H1 (cell line): ENCODE results near the gene MRPL22. TPM values are rescaled to one million over a fixed set of nuclear protein-coding genes. Genes with fewer than 3 reads are reported as not detected.

Source experiments
- CTCF ChIA-PET: fragments of 300-600 bp; sonication (Branson Sonifier 250); formaldehyde crosslinking; loops from one replicate; lab custom pipeline; 2021; ENCODE audit not compliant: partially characterized antibody; lab: Charles Lee
- POLR2A ChIA-PET: fragments of 300-600 bp; sonication (Branson Sonifier 250); formaldehyde crosslinking; loops from one replicate; lab custom pipeline; 2021; ENCODE audit warnings: inconsistent platforms; ENCODE audit not compliant: partially characterized antibody; lab: Charles Lee
- DNase-seq, 2 experiments: peaks; one replicate each; pipeline versions ENCODE4 v3.0.0 to v3.0.0-alpha.2; 2010 to 2022; ENCODE audit warnings: low spot score in 2 of 2, low read depth in 1 of 2, mixed read lengths in 1 of 2
- FAIRE-seq: peaks from 2 replicates; lab custom pipeline; 2011; peaks lifted over from hg19 to GRCh38; lab: Jason Lieb, UNC
- H2AFZ ChIP-seq: 2 replicates; pipeline ENCODE4 v1.8.1; 2012; ENCODE audit warnings: low read length, inconsistent platforms
- H2AK5ac ChIP-seq: 2 replicates; pipeline ENCODE4 v1.6.1; 2013; ENCODE audit warnings: low read depth, low read length
- H2BK120ac ChIP-seq: replicated peaks from 2 replicates; pipeline ENCODE3; 2013; ENCODE audit warnings: low read depth, low read length, inconsistent platforms
- H2BK12ac ChIP-seq: 2 replicates; pipeline ENCODE4 v1.6.1; 2013; ENCODE audit warnings: low read depth, low read length
- H2BK15ac ChIP-seq: 2 replicates; pipeline ENCODE4 v1.6.1; 2013; ENCODE audit warnings: low read length
- H2BK20ac ChIP-seq: 2 replicates; pipeline ENCODE4 v1.6.1; 2013; ENCODE audit warnings: low read length
- H2BK5ac ChIP-seq: 2 replicates; pipeline ENCODE4 v1.6.1; 2013; ENCODE audit warnings: low read depth, low read length
- H3K14ac ChIP-seq: 2 replicates; pipeline ENCODE4 v1.6.1; 2013; ENCODE audit warnings: inconsistent platforms; ENCODE audit not compliant: insufficient read length
- H3K18ac ChIP-seq: 2 replicates; pipeline ENCODE4 v1.6.1; 2013; ENCODE audit warnings: low read length; ENCODE audit errors: extremely low read depth
- H3K23ac ChIP-seq: 2 replicates; pipeline ENCODE4 v1.6.1; 2013; ENCODE audit warnings: inconsistent platforms; ENCODE audit not compliant: insufficient read length
- H3K23me2 ChIP-seq: 2 replicates; pipeline ENCODE4 v1.6.1; 2013; ENCODE audit warnings: low read depth, low read length
- H3K27ac ChIP-seq: 2 replicates; pipeline ENCODE4 v1.6.1; 2011; ENCODE audit warnings: low read depth, low read length, inconsistent platforms
- H3K27me3 ChIP-seq, 4 experiments: replicated peaks in 1 of 4; 1 replicate in 1 of 4; 2 replicates in 3 of 4; pipeline versions ENCODE4 v1.6.1 to v1.8.1; 2011 to 2013; ENCODE audit warnings: low read length in 3 of 4, mild to moderate bottlenecking in 3 of 4, inconsistent platforms in 2 of 4, mixed read lengths in 2 of 4, moderate library complexity in 1 of 4; ENCODE audit not compliant: control insufficient read depth in 3 of 4, insufficient read depth in 3 of 4; ENCODE audit errors: extremely low read depth in 1 of 4
- H3K36me3 ChIP-seq, 4 experiments: 2 replicates each; pipeline versions ENCODE4 v1.6.1 to v1.8.1; 2011 to 2013; ENCODE audit warnings: mild to moderate bottlenecking in 4 of 4, low read length in 3 of 4, moderate library complexity in 2 of 4, control low read depth in 1 of 4, inconsistent platforms in 1 of 4; ENCODE audit not compliant: insufficient read depth in 4 of 4, control insufficient read depth in 2 of 4
- H3K4ac ChIP-seq: replicated peaks from 2 replicates; pipeline ENCODE3; 2013; ENCODE audit warnings: low read length, low read depth, mixed read lengths, inconsistent platforms; ENCODE audit not compliant: insufficient read length
- H3K4me1 ChIP-seq, 4 experiments: replicated peaks in 1 of 4; 1 replicate in 1 of 4; 2 replicates in 3 of 4; pipeline versions ENCODE4 v1.6.1 to v1.8.1; 2011 to 2013; ENCODE audit warnings: low read length in 3 of 4, inconsistent platforms in 2 of 4, mixed read lengths in 1 of 4; ENCODE audit not compliant: insufficient read depth in 4 of 4, control insufficient read depth in 3 of 4
- H3K4me2 ChIP-seq, 2 experiments: 2 replicates each; pipeline versions ENCODE4 v1.6.1 to v1.8.1; 2011 to 2013; ENCODE audit warnings: low read depth in 2 of 2, low read length in 2 of 2, control low read depth in 1 of 2, inconsistent platforms in 1 of 2, mild to moderate bottlenecking in 1 of 2; ENCODE audit not compliant: insufficient read depth in 1 of 2
- H3K4me3 ChIP-seq, 4 experiments: fragments of 200-600, 300-600 bp in 1 of 4; sonication (generic), shearing (Covaris generic), sonication (Bioruptor Twin) in 1 of 4; 2 replicates each; pipeline versions ENCODE4 v1.5.1 to v1.8.1; 2011 to 2016; ENCODE audit warnings: low read length in 4 of 4, low read depth in 3 of 4, control low read depth in 2 of 4, inconsistent platforms in 2 of 4, mild to moderate bottlenecking in 2 of 4, mixed read lengths in 1 of 4, moderate library complexity in 1 of 4; ENCODE audit not compliant: insufficient read depth in 2 of 4; ENCODE audit errors: extremely low read depth in 1 of 4
- H3K56ac ChIP-seq: replicated peaks from 2 replicates; pipeline ENCODE3; 2013; ENCODE audit warnings: low read depth, mild to moderate bottlenecking, mixed read lengths, low read length, inconsistent platforms; ENCODE audit not compliant: insufficient read length
- H3K79me1 ChIP-seq: 2 replicates; pipeline ENCODE4 v1.6.1; 2013; ENCODE audit warnings: low read depth, low read length, control low read depth
- H3K79me2 ChIP-seq, 2 experiments: 2 replicates each; pipeline versions ENCODE4 v1.6.1 to v1.8.1; 2012 to 2013; ENCODE audit warnings: low read length in 2 of 2, mild to moderate bottlenecking in 2 of 2, inconsistent platforms in 1 of 2; ENCODE audit not compliant: insufficient read depth in 2 of 2, control insufficient read depth in 1 of 2
- H3K9ac ChIP-seq, 4 experiments: replicated peaks in 1 of 4; 1 replicate in 1 of 4; 2 replicates in 3 of 4; pipeline versions ENCODE4 v1.6.1 to v1.8.1; 2011 to 2013; ENCODE audit warnings: low read depth in 3 of 4, low read length in 3 of 4, control low read depth in 2 of 4, mild to moderate bottlenecking in 2 of 4, moderate library complexity in 2 of 4, inconsistent platforms in 1 of 4; ENCODE audit errors: extremely low read depth in 1 of 4
- H3K9me3 ChIP-seq, 2 experiments: 2 replicates each; pipeline versions ENCODE4 v1.6.1 to v1.8.1; 2012 to 2013; ENCODE audit warnings: mild to moderate bottlenecking in 2 of 2, moderate library complexity in 2 of 2, control low read depth in 1 of 2, inconsistent platforms in 1 of 2, low read depth in 1 of 2, low read length in 1 of 2, mixed read lengths in 1 of 2; ENCODE audit not compliant: insufficient read depth in 2 of 2
- H4K20me1 ChIP-seq, 2 experiments: replicated peaks in 1 of 2; 2 replicates each; pipeline versions ENCODE3 to v1.8.1; 2011 to 2013; ENCODE audit warnings: inconsistent platforms in 2 of 2, low read length in 2 of 2, mild to moderate bottlenecking in 1 of 2; ENCODE audit not compliant: insufficient read depth in 2 of 2, control insufficient read depth in 1 of 2
- H4K5ac ChIP-seq: 2 replicates; pipeline ENCODE4 v1.6.1; 2013; ENCODE audit warnings: low read length, low read depth, mixed read lengths, inconsistent platforms; ENCODE audit not compliant: insufficient read length
- H4K8ac ChIP-seq: 2 replicates; pipeline ENCODE4 v1.8.0; 2013; ENCODE audit warnings: mild to moderate bottlenecking, moderate library complexity, low read length, inconsistent platforms; ENCODE audit not compliant: insufficient read depth; ENCODE audit errors: extremely low read depth
- H4K91ac ChIP-seq: replicated peaks from 2 replicates; pipeline ENCODE3; 2013; ENCODE audit warnings: low read length, mixed read lengths, inconsistent platforms; ENCODE audit not compliant: insufficient read length
- CREB1 ChIP-seq: IDR thresholded peaks from 2 replicates; pipeline ENCODE4 v1.6.1; 2012; ENCODE audit warnings: inconsistent platforms
- CTBP2 ChIP-seq: IDR thresholded peaks from 2 replicates; pipeline ENCODE4 v1.7.0; 2011; ENCODE audit warnings: borderline replicate concordance, mild to moderate bottlenecking, moderate library complexity, mixed read lengths, low read length; ENCODE audit not compliant: insufficient read depth, insufficient read length
- FOSL1 ChIP-seq: IDR thresholded peaks from 2 replicates; pipeline ENCODE4 v1.6.1; 2011; ENCODE audit warnings: mild to moderate bottlenecking, low read depth, low read length, moderate library complexity; ENCODE audit not compliant: insufficient read depth
- PHF8 ChIP-seq: fragments of 200-600 bp; sonication (generic); conservative IDR thresholded peaks from 2 replicates; pipeline ENCODE4 v1.7.1; 2012; ENCODE audit warnings: low read depth, mild to moderate bottlenecking, inconsistent platforms, low read length, moderate library complexity
- SP2 ChIP-seq: IDR thresholded peaks from 2 replicates; pipeline ENCODE4 v1.6.1; 2012; ENCODE audit warnings: mild to moderate bottlenecking, low read length, inconsistent platforms
- WGBS, 2 experiments: shearing (Covaris generic) in 1 of 2; methylation state at CpG; one replicate each; pipeline versions ENCODE4 v1.1.6 to v1.1.7; 2013 to 2015; ENCODE audit warnings: low lambda C conversion rate in 2 of 2, mixed read lengths in 2 of 2, inconsistent platforms in 1 of 2, low coverage in 1 of 2, missing lambda C conversion rate in 1 of 2; ENCODE audit not compliant: insufficient replicate concordance in 2 of 2, insufficient coverage in 1 of 2, insufficient read length in 1 of 2; ENCODE audit errors: extremely low coverage in 1 of 2, missing lambda C conversion rate in 1 of 2; 5-methylcytosine and 5-hydroxymethylcytosine counted together
- polyA plus RNA-seq, 7 experiments: library from polyadenylated mRNA; depleted of rRNA in 3 of 7; stranded (reverse) in 5 of 7; unstranded in 2 of 7; fragments of >200 nt in 5 of 7; fragments of 200-250 nt in 2 of 7; gene quantifications; 1 replicate in 5 of 7; 2 replicates in 1 of 7; 4 replicates in 1 of 7; pipeline versions ENCODE4 v1.2.1 to v1.2.3, GENCODE V29; 2011 to 2013; ENCODE audit warnings: missing spikeins in 2 of 7, mixed read lengths in 2 of 7
- total RNA-seq: library from RNA; stranded (reverse); fragmentation: NEBNext Ultra II Directional; extraction: Animal tissue kit (Norgen Biotek cat#: 25700); gene quantifications from 2 replicates; pipeline ENCODE4 v1.2.1, GENCODE V29; 2021

MRPL22 gene
- total and polyA plus RNA-seq, 2 of the 8 experiments (the other 6 are each of a cell fraction or from before 2014, with no cell fraction given), result 46.8 to 65.6 TPM

GRCh38 chr5:154968953-154969352, 28.1 kb downstream of the MRPL22 start:
- Histone ChIP-seq H2BK12ac (no peak overlapping the region), H3K79me2 (no peaks in the 10 kb centered on the region), H4K8ac (no peak overlapping the region), H3K27ac (no peak overlapping the region), H3K9ac (no peak overlapping the region), H3K23me2 (no peaks in the 10 kb centered on the region), H3K36me3 (peaks cover 2 to 8% (median 3%) of the 10 kb centered on the region in 4 experiments; a peak in 4 of 8 replicates), H2AK5ac (no peak overlapping the region), H3K4me1 (no peaks in the 10 kb centered on the region), H3K4me3 (no peak overlapping the region), H3K56ac (no peak overlapping the region), H3K27me3 (no peaks in the 10 kb centered on the region), H3K18ac (no peak overlapping the region), H2BK15ac (no peak overlapping the region), H4K20me1 (no peaks in the 10 kb centered on the region), H4K91ac (no peak overlapping the region), H3K9me3 (no peaks in the 10 kb centered on the region), H2AFZ (no peak overlapping the region), H3K14ac (no peak overlapping the region), H3K23ac (no peak overlapping the region), H4K5ac (no peak overlapping the region), H3K79me1 (no peaks in the 10 kb centered on the region), H3K4ac (no peak overlapping the region), H2BK120ac (no peak overlapping the region), H2BK5ac (no peak overlapping the region), H3K4me2 (no peak overlapping the region), H2BK20ac (no peak overlapping the region)
- CTCF ChIA-PET, result interaction anchor here (0.7 to 18.4 kb wide), 8 partner anchors 9 to 172 kb away, joined by 3 to 471 read pairs (median 4); no protein-coding TSS in a partner anchor
- DNase-seq (no peak), FAIRE-seq (no peak)
- POLR2A ChIA-PET, result no interaction called here
- TF ChIP-seq SP2 (no peak), FOSL1 (no peak), CREB1 (no peak), PHF8 (no peak), CTBP2 (no peak)
- 86% methylated on average over 5 of the region's 5 CpGs; no CpG with 5 or more reads in 1 of the 2 experiments for WGBS, 2 experiments
